HG03280 (cell line): ENCODE measurements around the gene GGA1.
"Not testable (repeated sequence)": the region's sequence is repeated elsewhere in the genome, so short reads cannot be mapped to it uniquely, and the experiment has no call there.

ENCODE experiments used
- ATAC-seq: cut with Tn5 transposase; IDR thresholded peaks from one replicate; pipeline ENCODE4 v1.9.1; 2021; ENCODE audit warnings: mild to moderate bottlenecking, moderate library complexity; ENCODE audit not compliant: unreplicated experiment

Gene GGA1

DNA sequence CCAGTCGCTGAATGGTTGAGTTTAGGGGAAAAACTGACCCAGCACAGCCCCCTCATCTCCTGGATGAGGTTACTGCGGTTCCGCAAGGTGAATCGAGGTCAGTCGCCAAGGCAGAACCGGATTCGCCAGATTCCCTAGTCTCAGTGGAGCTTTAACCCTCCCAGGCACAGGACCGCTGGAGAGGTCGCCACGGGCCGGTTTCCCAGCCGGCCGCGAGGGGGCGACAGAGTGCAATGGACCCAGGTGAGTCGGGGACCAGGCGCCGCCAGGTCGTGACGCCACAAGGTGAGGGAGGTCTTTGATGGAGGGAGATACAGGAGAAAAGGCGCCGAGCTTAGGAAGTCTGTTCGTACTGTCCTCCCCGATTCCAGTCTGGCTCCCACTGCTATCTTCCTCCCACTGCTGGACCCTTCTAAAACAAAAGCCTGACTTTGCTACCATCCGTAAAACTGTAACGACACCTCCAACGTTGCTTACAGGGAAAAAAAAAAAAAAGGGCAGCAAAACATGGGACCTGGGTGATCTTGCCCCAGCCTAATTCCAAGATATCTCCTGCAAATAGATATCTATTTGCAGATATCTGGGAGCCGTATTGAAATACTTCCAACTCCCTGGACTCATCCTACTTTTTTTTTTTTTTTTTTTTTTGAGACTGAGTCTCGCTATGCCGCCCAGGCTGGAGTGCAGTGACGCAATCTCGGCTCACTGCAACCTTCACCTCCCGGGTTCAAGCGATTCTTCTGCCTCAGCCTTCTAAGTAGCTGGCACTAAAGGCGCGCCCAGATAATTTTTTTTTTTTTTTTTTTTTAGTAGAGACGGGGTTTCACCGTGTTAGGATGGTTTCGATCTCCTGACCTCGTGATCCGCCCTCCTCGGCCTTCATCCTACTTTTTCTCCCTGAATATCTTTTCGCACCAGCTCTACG, 1.4 kb upstream of the GGA1 start:
- ATAC-seq: no peak

DNA sequence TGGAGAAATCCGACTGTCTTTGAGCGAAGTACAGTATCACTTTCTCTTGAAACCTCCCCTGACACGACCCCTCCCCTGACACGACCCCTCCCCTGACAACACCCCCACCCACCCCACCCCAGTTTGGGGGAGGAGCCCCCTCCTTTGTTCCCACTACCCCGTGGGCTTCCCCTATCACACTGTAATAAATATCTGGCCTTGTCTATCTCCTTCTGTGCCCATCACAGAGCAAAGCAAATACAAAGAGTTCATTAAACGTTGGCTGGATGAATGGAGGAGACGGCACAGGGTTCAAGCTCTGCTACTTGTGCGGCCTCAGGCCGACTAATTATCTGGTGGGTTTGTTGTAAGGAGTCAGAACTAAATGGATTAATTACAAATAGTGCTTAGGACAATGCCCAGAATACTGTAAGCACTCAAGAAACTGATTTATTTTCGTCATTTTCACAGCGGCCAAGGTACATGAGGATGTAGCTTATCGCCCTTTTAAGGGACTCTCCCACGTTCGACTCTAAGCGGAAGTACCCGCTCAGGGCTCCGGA, 628 bp upstream of the GGA1 start:
- ATAC-seq: no peak

DNA sequence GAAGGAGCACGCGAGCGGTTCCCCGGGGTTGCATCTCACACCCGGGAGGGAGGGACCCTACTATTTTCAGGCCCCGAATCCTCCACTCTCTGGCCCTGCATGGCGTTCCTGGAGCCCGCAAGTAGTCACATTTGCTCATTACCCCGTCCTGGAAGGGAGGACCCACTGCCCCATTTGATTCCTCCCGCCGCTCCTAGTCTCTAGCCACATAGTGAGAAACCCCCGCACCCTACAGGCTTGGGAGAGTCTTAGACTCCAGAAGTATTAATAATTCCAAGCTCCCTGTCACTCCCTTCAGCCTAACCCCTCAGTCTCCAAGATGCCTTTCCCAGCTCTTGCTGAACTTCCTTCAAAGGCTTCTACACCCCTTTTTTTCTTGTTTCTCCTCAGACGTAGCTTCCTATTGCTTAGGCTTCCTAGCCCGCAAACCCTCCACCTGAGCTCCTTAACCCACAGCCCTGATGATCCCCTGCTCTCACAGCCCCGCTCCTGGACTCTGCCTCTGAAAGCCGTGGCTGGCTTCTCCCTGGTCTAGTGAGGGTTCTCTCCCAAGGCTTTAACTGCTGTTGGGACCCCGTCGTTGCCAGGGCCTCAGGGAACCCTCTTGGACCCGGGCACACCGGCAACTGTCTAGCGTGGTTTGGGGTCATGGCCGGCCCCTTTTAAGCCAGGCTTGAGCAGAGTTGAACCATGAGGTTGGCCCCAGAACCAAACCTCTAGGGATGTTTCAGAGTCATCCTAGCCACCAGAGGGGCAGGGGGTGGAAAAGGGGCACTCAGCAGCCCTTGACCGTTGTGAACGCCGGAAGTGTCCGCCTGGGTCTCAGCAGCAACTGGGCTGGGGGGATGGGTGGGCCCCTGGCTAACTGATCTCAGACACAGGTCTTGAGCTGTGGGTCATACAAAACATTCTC, 862 bp downstream of the GGA1 start:
- ATAC-seq: no peak

DNA sequence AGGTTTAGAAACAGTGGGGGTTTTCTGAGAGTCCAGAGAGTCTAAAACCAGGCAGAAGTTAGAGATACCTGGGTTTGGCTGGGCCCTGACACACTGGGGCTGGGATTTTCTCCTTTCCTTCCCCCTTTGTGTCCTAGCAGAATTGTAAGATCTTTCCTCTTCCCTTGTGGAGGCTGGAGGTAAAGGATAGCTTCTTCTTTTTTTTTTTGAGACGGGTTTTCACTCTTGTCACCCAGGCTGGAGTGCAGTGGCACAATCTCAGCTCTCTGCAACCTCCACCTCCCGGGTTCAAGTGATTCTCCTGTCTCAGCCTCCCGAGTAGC, 1.5 kb downstream of the GGA1 start:
- ATAC-seq: not testable (repeated sequence)

DNA sequence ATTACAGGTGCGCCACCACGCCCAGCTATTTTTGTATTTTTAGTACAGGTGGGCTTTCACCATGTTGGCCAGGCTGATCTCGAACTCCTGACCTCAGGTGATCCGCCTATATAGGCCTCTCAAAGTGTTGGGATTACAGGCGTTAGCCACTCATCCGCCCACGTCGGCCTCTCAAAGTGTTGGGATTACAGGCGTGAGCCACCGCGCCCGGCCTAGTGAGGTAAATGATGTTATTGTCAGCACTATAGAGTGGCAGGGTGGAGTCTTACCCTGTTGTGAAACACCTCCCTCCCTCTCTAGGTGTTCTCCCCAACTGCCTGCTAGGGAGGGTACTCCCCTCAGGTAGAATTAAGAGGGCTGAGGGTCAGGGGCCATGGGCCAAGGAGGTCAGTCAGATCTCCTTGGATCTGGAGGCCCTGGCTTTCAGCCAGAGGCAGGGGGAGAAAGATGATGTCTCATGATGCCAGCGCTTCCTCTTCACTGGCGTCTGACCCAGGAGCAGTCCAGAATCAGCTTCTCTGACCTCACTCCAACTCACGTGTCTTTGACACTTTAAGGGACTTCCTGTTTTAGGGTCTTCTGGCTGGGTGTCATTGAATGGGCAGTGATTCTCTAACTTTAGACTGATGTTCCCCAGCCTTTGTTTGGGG, 2.0 kb downstream of the GGA1 start:
- no peak for ATAC-seq

DNA sequence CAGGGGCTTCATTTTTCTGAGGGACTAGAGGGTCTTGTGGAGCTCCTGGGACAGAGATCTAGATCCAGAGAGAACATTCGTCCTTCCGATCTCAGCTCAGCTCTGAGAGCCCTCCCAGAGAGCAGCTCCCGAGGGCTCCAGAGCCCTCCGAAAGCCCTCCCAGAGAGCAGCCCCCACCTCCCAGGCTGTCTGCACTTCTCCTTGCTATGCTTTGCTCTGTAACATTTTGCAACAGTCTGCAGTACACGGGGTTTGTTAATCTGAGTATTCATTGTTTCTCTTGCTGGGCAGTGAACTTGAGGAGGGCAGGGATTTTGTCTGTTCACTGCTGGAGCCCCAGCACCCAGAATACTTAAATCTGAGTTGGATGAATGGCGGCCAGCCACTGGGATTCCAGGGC, 2.6 kb downstream of the GGA1 start:
- ATAC-seq: no peak

DNA sequence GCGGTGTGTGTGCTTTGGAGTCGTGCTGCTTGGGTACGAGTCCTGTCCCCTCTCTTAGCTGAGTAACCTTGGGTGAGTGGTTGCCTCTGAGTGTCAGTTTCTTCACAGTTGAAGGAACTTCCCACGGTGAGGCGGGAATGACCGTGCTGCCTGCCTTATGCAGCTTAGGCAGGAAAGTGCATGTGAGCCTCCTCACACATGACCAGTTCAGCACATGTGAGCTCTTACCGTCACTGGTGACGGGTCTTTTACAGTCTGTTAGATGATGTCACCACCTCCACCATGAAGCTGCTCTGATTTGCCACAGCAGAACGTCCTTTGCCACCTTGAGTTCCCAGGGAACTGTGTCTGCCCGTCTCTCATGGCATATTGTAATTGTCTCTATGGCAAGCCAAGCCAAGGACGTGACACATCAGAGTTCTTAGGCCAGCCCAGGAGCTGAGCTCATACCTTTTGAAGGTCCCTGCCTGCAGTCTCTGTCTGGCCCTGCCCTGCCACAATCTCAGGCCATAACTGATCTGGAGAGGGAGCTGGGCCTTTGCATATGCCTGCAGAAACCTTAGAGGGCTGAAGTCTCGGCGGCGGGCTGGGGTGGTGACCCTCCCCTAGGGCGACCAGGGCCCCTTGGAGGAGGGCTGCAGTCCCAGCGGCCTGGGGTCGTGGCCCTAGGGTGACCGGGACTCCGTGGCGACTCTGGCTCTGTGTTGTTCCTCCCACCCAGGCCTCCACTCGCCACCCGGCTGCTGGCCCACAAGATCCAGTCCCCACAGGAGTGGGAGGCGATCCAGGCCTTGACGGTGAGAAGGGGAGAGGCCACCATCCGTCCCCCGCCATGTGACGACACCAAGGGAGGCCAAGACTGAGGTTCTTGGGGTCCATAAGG, 7.8 kb downstream of the GGA1 start:
- no peak for ATAC-seq

DNA sequence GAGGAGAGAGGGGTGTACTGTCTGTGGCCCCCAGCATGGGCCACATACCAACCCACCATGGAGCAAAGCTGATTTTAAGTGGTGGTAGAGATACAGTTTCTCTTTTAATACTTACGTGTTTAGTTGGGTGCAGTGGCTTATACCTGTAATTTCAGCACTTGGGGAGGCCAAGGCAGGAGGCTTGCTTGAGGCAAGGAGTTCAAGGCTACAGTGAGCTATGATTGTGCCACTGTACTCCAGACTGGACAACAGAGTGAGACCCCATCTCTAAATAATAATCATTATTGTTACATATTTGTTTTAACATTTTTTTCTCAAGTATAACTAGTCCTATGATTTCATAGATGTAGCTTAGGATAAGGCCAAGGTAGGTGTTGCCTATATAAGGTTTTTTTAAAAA, 8.8 kb downstream of the GGA1 start:
- ATAC-seq: no peak

DNA sequence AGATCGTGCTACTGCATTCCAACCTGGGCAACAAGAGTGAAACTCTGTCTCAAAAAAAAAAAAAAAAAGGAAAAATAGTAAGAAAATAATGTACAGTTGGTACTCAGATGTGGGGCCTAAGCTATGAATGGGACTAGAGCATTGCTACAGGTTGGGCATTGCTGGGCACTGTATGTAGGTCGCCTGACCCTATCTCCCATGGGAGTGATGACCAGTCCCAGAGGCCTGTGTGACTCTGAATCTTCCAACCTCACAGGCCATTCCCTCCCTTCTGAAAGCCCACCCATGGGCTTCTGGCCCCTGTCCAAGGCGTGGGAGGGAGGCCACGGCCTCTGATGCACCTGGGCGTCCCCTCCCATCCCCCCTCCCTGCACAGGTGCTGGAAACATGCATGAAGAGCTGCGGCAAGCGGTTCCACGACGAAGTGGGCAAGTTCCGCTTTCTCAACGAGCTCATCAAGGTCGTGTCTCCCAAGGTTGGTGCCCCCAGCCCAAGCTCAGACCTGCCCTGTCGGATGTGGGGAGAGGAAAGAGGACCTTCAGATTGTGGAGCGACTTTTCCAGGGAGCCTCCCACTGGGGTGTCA, 9.5 kb downstream of the GGA1 start:
- ATAC-seq: no peak

DNA sequence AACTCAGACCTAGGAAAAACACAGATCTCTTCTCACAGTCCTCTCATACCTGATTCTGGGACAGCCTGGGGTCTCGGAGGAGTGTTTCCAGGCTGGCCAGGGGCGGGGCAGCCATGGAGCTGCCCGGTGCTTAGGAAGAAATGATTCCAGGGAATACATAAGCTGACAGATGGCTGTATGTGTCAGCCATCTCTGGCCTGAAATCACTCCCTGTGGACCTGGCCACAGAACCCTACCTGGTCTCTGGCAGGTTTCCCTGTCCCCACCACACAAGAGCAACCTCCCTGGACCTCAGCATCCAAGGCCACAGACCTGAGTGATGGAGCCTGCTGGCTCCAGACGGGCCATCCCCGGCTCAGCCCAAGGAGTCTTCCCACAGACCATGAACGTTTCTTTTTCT, 10.0 kb downstream of the GGA1 start:
- ATAC-seq: no peak

DNA sequence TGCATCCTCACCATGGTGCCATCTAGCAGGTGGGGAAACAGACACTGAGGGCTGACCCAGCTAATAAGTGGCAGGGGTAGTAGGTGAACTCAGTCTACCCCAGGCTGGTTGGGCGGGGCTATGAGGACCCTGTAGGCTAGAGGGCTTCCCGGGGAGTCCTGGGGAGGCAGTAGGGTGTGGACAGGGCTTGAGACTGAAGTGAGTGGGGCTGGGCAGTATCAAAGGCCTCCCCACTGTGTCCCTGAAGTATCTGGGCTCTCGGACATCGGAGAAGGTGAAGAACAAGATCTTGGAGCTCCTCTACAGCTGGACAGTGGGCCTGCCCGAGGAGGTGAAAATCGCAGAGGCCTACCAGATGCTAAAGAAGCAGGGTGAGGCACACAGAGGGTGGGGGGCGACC, 11.4 kb downstream of the GGA1 start:
- no peak for ATAC-seq

DNA sequence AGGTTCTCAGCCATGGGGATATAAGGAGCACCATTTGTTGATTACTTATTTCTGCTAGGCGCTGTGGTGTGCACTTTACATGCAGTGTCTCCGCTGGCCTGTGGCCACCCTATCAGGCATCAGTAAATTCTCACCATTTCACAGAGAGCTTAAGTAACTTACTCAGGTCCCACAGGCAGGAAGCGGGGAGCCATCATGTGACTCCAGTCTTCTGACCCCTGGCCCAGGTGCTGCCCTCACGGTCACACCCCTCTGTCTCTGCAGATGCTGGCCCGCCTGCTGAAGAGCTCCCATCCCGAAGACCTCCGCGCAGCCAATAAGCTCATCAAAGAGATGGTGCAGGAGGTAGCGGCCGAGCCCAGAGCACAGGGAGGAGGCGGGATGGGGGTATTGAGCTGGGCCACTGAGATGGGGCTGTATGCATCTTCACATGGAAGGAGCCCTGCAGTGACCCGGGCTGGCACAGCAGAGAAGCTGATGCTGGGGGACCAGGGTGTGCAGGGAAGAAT, 12.8 kb downstream of the GGA1 start:
- ATAC-seq: no peak

DNA sequence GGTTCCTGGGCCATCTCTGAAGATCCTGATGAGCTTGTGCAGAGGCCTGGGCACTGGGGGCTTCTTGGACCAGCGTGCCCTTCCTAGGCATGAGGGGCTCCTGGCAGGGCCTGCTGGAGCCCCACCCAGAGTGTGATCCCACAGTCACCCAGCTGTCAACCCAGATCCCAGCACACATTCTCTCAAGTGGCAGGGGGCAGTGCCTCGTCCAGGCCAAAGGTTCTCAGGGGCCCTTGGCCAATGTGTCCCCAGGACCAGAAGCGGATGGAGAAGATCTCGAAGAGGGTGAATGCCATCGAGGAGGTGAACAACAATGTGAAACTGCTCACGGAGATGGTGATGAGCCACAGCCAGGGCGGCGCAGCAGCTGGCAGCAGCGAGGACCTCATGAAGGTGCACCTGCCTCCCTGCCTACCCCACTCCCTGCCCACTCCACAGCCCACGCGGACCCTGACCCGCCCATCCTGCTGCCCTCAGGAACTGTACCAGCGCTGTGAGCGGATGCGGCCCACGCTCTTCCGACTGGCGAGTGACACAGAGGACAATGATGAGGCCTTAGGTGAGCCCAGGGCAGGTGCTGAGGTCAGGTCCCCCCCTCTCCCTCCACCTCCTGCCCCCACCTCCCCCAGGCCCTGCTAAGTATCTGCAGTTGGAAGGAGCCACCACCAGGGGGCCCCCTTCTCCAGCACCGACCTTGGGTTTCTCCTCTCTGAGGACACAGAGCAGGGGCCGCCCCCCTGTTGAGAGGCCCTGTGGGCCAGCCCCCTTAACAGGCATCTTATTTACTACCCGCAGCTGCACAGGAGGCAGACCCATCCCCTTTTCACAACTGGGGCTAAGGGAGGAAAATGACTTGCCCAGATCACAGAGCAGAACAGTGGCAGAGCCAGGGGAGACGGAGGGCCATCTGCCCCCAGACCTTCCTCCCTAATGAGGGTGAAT, 14.7 kb downstream of the GGA1 start:
- ATAC-seq: no peak

DNA sequence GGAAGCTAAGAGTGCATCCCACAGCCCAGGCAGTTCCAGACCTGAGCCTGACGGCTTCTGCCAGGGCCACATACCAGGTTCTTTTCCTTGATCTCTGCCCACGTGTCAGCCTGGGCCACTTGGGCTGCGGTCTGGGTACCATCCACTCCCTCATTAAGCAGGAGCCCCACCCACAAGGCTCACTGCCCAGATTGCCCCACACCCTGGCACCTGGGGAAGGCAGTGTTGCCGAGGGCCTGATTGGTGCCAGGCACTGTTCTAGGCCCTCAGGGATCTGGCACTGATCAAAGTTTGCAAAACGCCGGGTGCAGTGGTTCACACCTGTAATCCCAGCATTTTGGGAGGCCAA, 15.4 kb downstream of the GGA1 start:
- ATAC-seq: no peak

DNA sequence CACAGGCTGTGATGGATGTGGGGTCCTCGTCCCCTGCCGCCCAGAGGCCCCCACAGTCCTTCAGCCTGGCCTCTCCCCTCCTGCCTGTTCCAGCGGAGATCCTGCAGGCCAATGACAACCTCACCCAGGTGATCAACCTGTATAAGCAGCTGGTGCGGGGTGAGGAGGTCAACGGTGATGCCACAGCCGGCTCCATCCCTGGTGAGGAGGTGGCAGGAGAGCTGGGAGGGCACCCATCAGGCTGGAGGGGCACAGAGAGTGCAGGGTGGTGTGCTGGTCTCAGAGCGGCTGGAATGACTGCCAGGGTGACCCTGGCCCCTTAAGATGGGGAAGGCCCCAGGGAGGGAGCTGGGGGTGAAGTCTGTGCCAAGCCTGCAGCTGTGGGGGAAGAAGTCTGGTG, 16.2 kb downstream of the GGA1 start:
- no peak for ATAC-seq

DNA sequence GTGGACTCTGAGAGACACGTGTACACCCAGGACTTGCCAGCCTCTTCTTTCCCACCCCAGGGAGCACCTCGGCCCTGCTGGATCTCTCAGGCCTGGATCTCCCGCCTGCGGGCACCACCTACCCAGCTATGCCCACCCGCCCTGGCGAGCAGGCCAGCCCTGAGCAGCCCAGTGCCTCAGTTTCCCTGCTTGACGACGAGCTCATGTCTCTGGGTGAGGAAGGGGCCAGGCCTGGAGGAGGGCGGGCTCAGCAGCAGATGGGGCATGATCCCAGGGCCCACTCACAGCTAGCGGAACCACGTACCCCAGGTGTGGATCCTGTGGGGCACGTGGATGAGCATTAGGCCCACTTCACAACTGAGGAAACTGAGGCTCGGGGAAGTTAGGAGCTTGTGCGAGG, 17.1 kb downstream of the GGA1 start:
- ATAC-seq: no peak

DNA sequence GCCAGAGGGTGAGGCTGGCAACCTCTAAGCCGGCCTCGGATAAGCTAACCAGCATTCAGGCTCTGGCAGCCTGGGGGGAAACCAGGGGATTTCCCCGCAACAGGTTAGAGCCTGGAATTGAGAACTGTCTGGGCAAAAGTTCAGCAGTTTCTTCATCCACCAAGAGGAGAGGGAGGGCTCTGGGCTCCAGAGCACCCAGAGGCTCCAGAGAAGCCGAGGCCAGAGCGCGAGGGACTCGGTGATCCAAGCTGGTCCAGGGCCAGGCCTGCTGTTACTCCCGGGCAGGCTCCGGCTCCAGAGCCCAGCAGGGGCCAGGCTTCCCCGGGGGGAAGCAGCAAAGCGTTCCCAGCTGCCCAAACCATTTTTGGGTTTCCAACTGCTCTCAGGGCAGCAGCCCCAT, 17.5 kb downstream of the GGA1 start:
- no peak for ATAC-seq

DNA sequence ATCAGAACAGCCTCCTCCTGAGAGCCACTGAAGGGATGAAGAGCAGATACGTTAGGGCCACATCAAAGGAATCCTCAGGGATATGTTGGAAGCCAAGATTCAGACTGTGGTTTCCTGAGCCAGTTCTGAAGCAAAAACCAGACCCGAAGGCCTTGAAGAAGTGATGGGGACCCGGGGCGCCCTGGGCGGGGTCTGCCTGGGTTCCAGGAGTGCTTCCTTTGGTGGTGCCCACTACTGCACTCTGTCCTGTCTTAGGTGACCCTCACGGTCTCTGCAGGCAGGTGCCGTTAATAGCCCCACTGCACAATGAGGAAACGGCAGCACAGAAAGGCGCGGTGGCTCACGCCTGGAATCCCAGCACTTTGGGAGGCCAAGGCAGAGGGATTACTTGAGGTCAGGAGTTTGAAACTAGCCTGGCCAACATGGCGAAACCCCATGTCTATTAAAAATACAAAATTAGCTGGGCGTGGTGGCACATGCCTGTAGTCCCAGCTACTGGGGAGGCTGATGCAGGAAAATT, 18.0 kb downstream of the GGA1 start:
- ATAC-seq: no peak

DNA sequence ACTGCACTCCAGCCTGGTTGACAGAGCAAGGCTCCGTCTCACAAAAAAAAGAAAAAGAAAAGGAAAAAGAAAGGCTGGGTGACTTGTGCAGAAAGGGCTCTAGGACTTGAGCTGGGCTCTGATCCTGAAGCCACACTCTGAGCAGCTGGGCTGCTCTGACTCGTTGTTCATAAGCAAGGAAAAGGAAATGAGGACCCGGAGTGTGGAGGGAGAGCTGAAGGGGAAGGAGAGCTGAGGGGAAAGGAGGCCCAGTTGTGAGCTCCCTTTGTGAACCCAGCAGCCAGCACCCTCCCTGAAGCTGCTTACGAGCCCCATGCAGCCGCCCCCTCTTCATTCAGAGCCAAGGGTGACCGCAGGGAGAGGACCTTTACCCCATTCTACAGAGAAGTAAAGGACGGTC, 18.5 kb downstream of the GGA1 start:
- ATAC-seq: no peak
